Liver (tissue), 3 donors: ENCODE measurements around the gene AGPAT4.

Experiments used
- CTCF ChIP-seq: fragments of 150-350 bp; IDR thresholded peaks from 2 replicates; pipeline ENCODE4 v1.5.1; 2017; ENCODE audit warnings: improper control_type of control experiment, low read depth, low read length; ENCODE audit not compliant: missing input control
- NR2F2 ChIP-seq: IDR thresholded peaks from 2 replicates; pipeline ENCODE4 v1.6.1; 2016; ENCODE audit warnings: antibody characterized with exemption
- RAD21 ChIP-seq, 2 donors: IDR thresholded peaks; 2 replicates each; pipeline ENCODE4 v1.6.1; 2016; ENCODE audit warnings: antibody characterized with exemption in 2 of 2, mild to moderate bottlenecking in 2 of 2
- TF ChIP-seq, protein P1 (sequence below): IDR thresholded peaks from 2 replicates; pipeline ENCODE4 v1.6.1; 2016; ENCODE audit warnings: antibody characterized with exemption
- donor health status: healthy.
- donor health status: healthy.

- TF ChIP-seq, protein P1, sequence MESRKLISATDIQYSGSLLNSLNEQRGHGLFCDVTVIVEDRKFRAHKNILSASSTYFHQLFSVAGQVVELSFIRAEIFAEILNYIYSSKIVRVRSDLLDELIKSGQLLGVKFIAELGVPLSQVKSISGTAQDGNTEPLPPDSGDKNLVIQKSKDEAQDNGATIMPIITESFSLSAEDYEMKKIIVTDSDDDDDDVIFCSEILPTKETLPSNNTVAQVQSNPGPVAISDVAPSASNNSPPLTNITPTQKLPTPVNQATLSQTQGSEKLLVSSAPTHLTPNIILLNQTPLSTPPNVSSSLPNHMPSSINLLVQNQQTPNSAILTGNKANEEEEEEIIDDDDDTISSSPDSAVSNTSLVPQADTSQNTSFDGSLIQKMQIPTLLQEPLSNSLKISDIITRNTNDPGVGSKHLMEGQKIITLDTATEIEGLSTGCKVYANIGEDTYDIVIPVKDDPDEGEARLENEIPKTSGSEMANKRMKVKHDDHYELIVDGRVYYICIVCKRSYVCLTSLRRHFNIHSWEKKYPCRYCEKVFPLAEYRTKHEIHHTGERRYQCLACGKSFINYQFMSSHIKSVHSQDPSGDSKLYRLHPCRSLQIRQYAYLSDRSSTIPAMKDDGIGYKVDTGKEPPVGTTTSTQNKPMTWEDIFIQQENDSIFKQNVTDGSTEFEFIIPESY = no peak
- TF ChIP-seq CTCF = no peak
- TF ChIP-seq NR2F2 = no peak
- TF ChIP-seq RAD21 (IDR thresholded peaks at IDR 0.05) = no peak
Observed at GRCh38 chr6:161257793-161258457, 15.9 kb downstream of the AGPAT4 start.
